NCI-H510A (cell line): ENCODE measurements around the gene TTLL10.

ENCODE experiments used
- DNase-seq: peaks from one replicate; lab custom pipeline; 2025; lab: John Stamatoyannopoulos, UW

TTLL10 gene

GRCh38 chr1:1223321-1223720 lies 49.6 kb downstream of the TTLL10 start:
- no peak for DNase-seq

GRCh38 chr1:1223891-1224290 lies 50.2 kb downstream of the TTLL10 start:
- DNase-seq, result no peak

- DNase-seq, result no peak
Measured at GRCh38 chr1:1225238-1225845, 51.7 kb downstream of the TTLL10 start.

- DNase-seq, result no peak
Measured at GRCh38 chr1:1225913-1226312, 52.2 kb downstream of the TTLL10 start.

- no peak for DNase-seq
Measured at GRCh38 chr1:1226566-1227362, 53.1 kb downstream of the TTLL10 start.

GRCh38 chr1:1227386-1227785 lies 53.7 kb downstream of the TTLL10 start:
- DNase-seq, result no peak

GRCh38 chr1:1228187-1228586 lies 54.5 kb downstream of the TTLL10 start:
- no peak for DNase-seq

- DNase-seq, result no peak
Measured at GRCh38 chr1:1228596-1229321, 55.1 kb downstream of the TTLL10 start.

GRCh38 chr1:1229770-1230169 lies 56.1 kb downstream of the TTLL10 start:
- no peak for DNase-seq

- DNase-seq, result peak; percentile 71
Measured at GRCh38 chr1:1230656-1231399, 57.1 kb downstream of the TTLL10 start.

GRCh38 chr1:1231400-1232207 lies 57.9 kb downstream of the TTLL10 start, which contains the start of gene SDF4:
Gene SDF4 (minus strand): TSS chr1:1232001. CDS start chr1:1228772, 3,229 bp downstream.
- peak; percentile 100 for DNase-seq

GRCh38 chr1:1232208-1232795 lies 58.6 kb downstream of the TTLL10 start, which contains the start of gene B3GALT6:
Gene B3GALT6 (plus strand): TSS chr1:1232237. CDS start chr1:1232279, 42 bp downstream.
- no peak for DNase-seq

GRCh38 chr1:1232796-1233566 lies 59.3 kb downstream of the TTLL10 start:
- no peak for DNase-seq

GRCh38 chr1:1233567-1233892 lies 59.9 kb downstream of the TTLL10 start:
- no peak for DNase-seq

GRCh38 chr1:1234180-1234808 lies 60.6 kb downstream of the TTLL10 start:
- DNase-seq, result no peak

GRCh38 chr1:1235016-1235744 lies 61.5 kb downstream of the TTLL10 start:
- no peak for DNase-seq

- DNase-seq, result peak; percentile 92
Measured at GRCh38 chr1:1236176-1236763, 62.6 kb downstream of the TTLL10 start.
